ENCODE data around the gene ANXA6. TPM values are rescaled to one million over a fixed set of nuclear protein-coding genes. Genes with fewer than 3 reads are reported as not detected.

The ANXA6 gene
- total and polyA plus RNA-seq, 9 of the 15 experiments (the other 6 are each of a cell fraction or from before 2014, with no cell fraction given), result 0.70 to 13.2 (median 8.3) TPM

- no peak for FAIRE-seq
- Histone ChIP-seq H3K79me2 (ENCODE audit: control insufficient read depth, insufficient read depth, low read length) (no peaks in the 10 kb centered on the region), H3K9me1 (ENCODE audit: control insufficient read depth, insufficient read depth, low read length) (no peaks in the 10 kb centered on the region), H4K20me1 (replicated peaks; ENCODE audit: control insufficient read depth, insufficient read depth, low read length) (no peaks in the 10 kb centered on the region), H3K4me3 (no peak overlapping the region), H3K9me3 (replicated peaks; ENCODE audit: control insufficient read depth, insufficient read depth, low read depth, low read length) (no peaks in the 10 kb centered on the region), H3K36me3 (ENCODE audit: control insufficient read depth, insufficient read depth, low read length) (no peaks in the 10 kb centered on the region), H2AFZ (ENCODE audit: low read depth, low read length) (no peak overlapping the region), H3K27me3 (ENCODE audit: control insufficient read depth in 2 of 2, insufficient read depth in 2 of 2, low read length in 2 of 2) (no peaks in the 10 kb centered on the region; a peak in 1 of 5 replicates), H3K4me2 (ENCODE audit: insufficient read depth, low read length) (no peak overlapping the region), H3K9ac (ENCODE audit: insufficient read depth in 1 of 2, low read depth in 2 of 2, low read length in 2 of 2) (no peak overlapping the region), H3K27ac (ENCODE audit: extremely low read depth, low read depth, low read length) (no peak overlapping the region), H3K4me1 (replicated peaks in 1 of 2; ENCODE audit: control insufficient read depth in 2 of 2, insufficient read depth in 2 of 2, low read length in 2 of 2) (peaks cover 19 to 47% of the 10 kb centered on the region in 2 experiments)
- POLR2A ChIA-PET, result no interaction called here
- CTCF ChIA-PET (ENCODE audit: low intra/inter-chr PET ratio), result interaction anchor here (1.5 kb wide), 1 partner anchor 21 kb away, joined by 3 read pairs; no protein-coding TSS in a partner anchor
- no peak for DNase-seq (ENCODE audit: extremely low read depth in 1 of 4, low spot score in 3 of 4)
- in situ Hi-C loops (cut with MboI), result no loop called here
- ATAC-seq, result no peak
- peak; percentile 71 for TF ChIP-seq RBM25 (IDR thresholded peaks at IDR 0.05; ENCODE audit: low read depth, low read length, severe bottlenecking)
- no peak for TF ChIP-seq NR2C2 (CRISPR knock-in tag; IDR thresholded peaks at IDR 0.05)
- 0 out of 2 replicates have a peak, but pooled peaks have one; percentile 40 for TF ChIP-seq NR2C2 (tag; IDR thresholded peaks at IDR 0.05)
- no peak for TF ChIP-seq TEAD2 (tag; IDR thresholded peaks at IDR 0.05)
- no TSS peak for BruUV-seq (replicated peaks)
- 82% methylated on average over 12 of the region's 12 CpGs for WGBS (ENCODE audit: insufficient coverage, low coverage, missing lambda C conversion rate)
- intact Hi-C loops (cut with micrococcal nuclease), result no loop called here
Observed at GRCh38 chr5:151094030-151094851, 63.3 kb downstream of the ANXA6 start.

- DNase-seq (ENCODE audit: extremely low read depth in 1 of 4, low spot score in 3 of 4) (no peak), ATAC-seq (no peak), FAIRE-seq (no peak)
- no TSS peak for BruUV-seq (replicated peaks)
- intact Hi-C loops (cut with micrococcal nuclease) (no loop called here), in situ Hi-C loops (cut with MboI) (no loop called here)
- Histone ChIP-seq H3K9ac (ENCODE audit: insufficient read depth in 1 of 2, low read depth in 2 of 2, low read length in 2 of 2) (no peak overlapping the region), H3K27me3 (ENCODE audit: control insufficient read depth in 2 of 2, insufficient read depth in 2 of 2, low read length in 2 of 2) (no peaks in the 10 kb centered on the region; a peak in 1 of 5 replicates), H4K20me1 (replicated peaks; ENCODE audit: control insufficient read depth, insufficient read depth, low read length) (no peaks in the 10 kb centered on the region), H3K9me3 (replicated peaks; ENCODE audit: control insufficient read depth, insufficient read depth, low read depth, low read length) (no peaks in the 10 kb centered on the region), H2AFZ (ENCODE audit: low read depth, low read length) (no peak overlapping the region), H3K4me2 (ENCODE audit: insufficient read depth, low read length) (no peak overlapping the region), H3K9me1 (ENCODE audit: control insufficient read depth, insufficient read depth, low read length) (no peaks in the 10 kb centered on the region), H3K79me2 (ENCODE audit: control insufficient read depth, insufficient read depth, low read length) (no peaks in the 10 kb centered on the region), H3K4me3 (no peak overlapping the region), H3K4me1 (replicated peaks in 1 of 2; ENCODE audit: control insufficient read depth in 2 of 2, insufficient read depth in 2 of 2, low read length in 2 of 2) (peaks cover 14 to 39% of the 10 kb centered on the region in 2 experiments), H3K36me3 (ENCODE audit: control insufficient read depth, insufficient read depth, low read length) (no peaks in the 10 kb centered on the region), H3K27ac (ENCODE audit: extremely low read depth, low read depth, low read length) (no peak overlapping the region)
- 54% methylated on average over 2 of the region's 2 CpGs for WGBS (ENCODE audit: insufficient coverage, low coverage, missing lambda C conversion rate)
- POLR2A ChIA-PET, result interaction anchor here (0.6 kb wide), 1 partner anchor 1514 kb away, joined by 3 read pairs; no protein-coding TSS in a partner anchor
- CTCF ChIA-PET (ENCODE audit: low intra/inter-chr PET ratio), result no interaction called here
- TF ChIP-seq CEBPG (CRISPR knock-in tag; IDR thresholded peaks at IDR 0.05) (no peak), CEBPG (tag; conservative IDR thresholded peaks at IDR 0.05 in 1 of 2, IDR thresholded peaks at IDR 0.05 in 1 of 2) (peak; percentile 87 to 96), GABPA (tag; conservative IDR thresholded peaks at IDR 0.05; ENCODE audit: low read depth) (peak; percentile 65), ZNF79 (CRISPR knock-in tag; IDR thresholded peaks at IDR 0.05; ENCODE audit: low read depth) (0 out of 2 replicates have a peak, but pooled peaks have one; percentile 23), PATZ1 (CRISPR knock-in tag; IDR thresholded peaks at IDR 0.05; ENCODE audit: borderline replicate concordance) (0 out of 2 replicates have a peak, but pooled peaks have one; percentile 38), PCBP1 (IDR thresholded peaks at IDR 0.05; ENCODE audit: low read depth, low read length, poor library complexity, severe bottlenecking) (no peak), ARNT (IDR thresholded peaks at IDR 0.05) (no peak), KHSRP (IDR thresholded peaks at IDR 0.05) (no peak), ZNF57 (CRISPR knock-in tag; IDR thresholded peaks at IDR 0.05) (no peak)
Observed at GRCh38 chr5:151093476-151093889, 64.1 kb downstream of the ANXA6 start.
